Activated CD4-positive, CD25-positive, alpha-beta regulatory T cell treated with anti-CD3 and anti-CD28 coated beads, Interleukin-2, amount 50 U/mL, for 72 hours (primary cell): Measurements from ENCODE around the gene ZNF41.
A peak's percentile ranks its signal among the peaks of the same experiment; 100 is the strongest.
"Not testable (repeated sequence)": the region's sequence is repeated elsewhere in the genome, so short reads cannot be mapped to it uniquely, and the experiment has no call there.

Experiments used
- DNase-seq: peaks from one replicate; pipeline ENCODE4 v3.0.0; 2021

The ZNF41 gene

DNA sequence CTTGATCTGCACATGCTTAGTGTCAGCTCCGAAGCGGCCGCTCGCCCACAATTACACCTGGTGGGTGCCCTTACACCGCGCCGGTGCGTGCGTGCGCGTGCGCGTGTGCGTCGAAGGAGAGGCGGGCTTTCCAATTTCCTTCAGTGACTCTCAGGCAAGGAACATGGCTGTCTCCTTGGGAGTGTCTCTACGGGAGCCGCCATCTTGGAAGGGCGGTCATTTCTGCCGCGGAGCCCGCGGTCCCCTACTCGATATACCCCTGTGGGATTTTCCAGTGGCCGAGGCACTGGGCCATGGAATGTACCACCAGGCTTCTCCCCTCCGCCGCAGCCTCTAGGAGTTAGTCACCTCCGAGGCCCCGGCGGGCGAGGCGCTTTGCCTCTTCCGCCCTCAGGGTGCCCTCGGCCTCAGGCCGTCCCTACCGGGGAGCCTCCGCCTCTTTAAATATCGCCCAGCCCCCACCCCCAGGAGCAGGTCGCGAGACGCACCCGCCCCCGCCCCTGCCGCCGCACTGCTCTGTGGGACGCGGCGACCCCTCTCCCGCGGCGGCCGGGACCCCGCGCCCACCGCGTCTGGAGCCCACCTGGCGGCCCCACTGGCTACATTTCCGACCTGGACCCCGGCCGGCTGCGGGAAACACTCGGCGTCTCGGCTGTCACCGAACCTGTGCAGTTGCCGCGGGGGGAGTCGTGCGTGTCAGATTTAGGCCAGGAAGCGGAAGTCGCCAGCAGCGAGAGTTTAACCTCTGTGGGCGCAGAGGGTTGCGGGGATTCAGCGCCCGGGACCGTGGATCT is at the start of gene ZNF41:
Gene ZNF41, minus strand, starts transcription at position 711 of the 794 bp plus-strand sequence. CDS start 15,741 bp downstream, outside the sequence.
- DNase-seq, result peak; percentile 69

DNA sequence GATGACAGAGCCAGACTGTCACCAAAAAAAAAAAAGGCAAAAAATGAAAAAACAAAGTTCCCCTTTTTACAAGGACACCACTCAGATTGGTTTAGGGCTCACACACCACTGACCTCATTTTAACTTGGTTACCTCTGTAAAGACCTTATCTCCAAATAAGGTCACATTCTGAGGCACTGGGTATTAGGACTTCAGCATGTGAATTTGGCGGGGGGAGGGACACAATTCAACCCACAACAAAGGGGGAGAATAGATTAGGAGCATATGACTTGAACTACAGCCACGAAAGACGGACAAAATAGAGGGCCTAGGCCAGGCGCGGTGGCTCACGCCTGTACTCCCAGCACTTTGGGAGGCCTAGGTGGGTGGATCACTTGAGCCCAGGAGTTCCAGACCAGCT is 47.0 kb upstream of the ZNF41 start:
- DNase-seq, result no peak

GRCh38 chrX:47529548-47529947 is 46.5 kb upstream of the ZNF41 start:
- no peak for DNase-seq

DNA sequence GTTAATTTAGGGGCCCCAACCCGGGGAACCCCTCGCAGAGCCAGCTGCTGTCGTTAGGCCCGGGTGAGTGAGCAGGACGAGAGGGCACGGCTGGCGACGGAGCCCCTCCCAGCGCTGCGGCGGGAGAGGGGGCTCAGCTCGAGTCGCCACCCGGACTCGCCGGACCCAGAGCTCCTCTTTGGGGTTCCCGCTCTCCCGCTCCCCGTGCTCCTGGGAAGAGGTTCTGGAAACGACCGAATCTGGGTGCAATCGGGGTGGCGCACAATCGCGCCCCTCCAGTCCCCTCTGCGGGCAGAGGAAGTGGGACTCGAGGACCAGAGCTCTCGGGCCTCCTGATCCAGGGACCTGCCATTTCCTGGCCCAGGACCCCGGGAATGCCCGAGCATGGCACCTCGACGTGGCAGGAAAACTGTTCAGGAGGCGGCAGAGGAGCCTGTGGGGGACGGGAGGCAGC is 40.7 kb upstream of the ZNF41 start:
- no peak for DNase-seq

- peak; percentile 90 for DNase-seq
These were observed 40.3 kb upstream of the ZNF41 start for GRCh38 chrX:47523297-47523696.

GRCh38 chrX:47518144-47518543 is 35.1 kb upstream of the ZNF41 start:
- no peak for DNase-seq

- DNase-seq, result no peak
These were observed 33.1 kb upstream of the ZNF41 start for GRCh38 chrX:47515941-47516665.

DNA sequence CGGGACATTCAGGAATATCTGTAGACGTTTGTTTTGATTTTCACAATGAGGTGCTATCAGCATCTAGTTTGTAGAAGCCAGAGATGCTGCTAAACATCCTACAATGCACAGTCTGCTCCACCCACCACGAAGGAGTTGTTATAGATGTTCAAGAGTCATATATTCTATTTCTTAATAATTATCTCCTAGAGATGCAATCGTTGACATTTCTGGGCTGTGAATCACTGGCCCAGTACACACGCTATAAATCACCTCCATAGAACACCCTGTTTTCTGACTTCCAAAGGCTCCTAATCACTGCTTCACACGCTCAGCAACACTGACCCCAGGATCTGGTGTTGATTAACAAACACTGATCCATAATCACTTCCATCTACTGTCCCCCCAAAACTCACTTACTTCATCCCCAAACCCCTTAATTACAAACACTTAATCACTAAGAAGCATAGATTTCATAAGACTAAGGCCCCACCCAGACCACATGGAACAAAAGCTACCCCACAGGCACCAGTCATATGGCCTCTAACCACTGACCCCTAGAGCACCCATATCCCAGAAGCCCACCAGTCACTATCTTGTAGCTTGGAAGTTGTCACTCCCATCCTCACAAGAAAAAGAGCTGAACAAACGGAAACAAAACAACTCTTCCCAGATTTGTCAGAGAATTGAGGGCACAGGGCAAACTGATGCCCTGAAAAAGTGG is 31.7 kb upstream of the ZNF41 start:
- DNase-seq, result no peak

- not testable (repeated sequence) for DNase-seq
These were observed 30.3 kb upstream of the ZNF41 start for GRCh38 chrX:47513034-47513965.

GRCh38 chrX:47512383-47512782 is 29.4 kb upstream of the ZNF41 start:
- not testable (repeated sequence) for DNase-seq

DNA sequence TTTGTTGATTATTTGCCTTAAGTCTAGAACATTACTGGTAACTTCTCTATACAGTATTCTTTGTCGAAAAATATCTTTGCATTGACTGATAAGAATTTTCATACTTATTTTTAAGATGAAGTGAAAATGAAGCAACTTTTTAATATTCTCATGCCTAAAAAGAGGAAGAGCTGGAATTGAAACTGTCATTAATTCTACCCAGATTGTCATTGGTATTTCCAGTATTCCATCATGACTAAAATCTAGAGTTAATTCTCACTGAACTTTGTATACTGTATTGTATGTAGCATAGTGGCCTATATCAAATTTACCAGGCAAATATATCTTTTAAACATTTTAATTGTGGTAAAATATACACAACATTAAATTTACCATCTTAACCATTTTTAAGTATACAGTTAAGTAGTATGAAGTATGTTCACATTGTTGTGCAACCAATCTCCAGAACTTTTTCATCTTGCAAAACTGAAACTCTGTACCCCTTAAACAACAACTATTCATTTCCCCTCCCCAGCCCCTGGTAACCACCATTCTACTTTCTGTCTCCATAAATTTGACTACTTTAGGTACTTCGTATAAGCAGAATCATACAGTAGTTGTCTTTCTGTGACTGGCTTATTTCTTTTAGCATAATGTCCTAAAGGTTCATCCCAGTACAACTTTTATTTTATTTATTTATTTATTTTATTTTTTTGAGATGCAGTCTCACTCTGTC is 24.3 kb upstream of the ZNF41 start:
- no peak for DNase-seq

DNA sequence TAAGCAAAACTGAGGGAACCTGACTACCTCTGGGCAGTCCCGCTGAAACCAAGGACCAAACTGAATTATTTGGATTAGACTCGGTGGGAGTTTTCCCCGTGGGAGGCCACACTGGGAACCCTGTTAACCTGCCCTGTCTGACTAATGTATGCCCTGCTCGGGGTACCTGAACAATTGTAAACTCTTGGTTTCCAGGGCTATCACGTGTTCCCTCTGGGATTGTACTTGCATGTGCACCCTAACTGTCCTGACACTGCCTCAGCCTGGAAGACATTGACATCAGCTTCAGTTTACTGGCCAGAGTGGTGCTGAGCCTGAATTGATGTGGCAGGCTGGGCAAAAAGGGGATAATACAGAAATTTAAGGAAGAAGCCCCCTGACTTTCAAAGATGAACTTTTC is 20.1 kb upstream of the ZNF41 start:
- DNase-seq, result no peak

GRCh38 chrX:47502316-47503125 is 19.5 kb upstream of the ZNF41 start:
- DNase-seq, result no peak

GRCh38 chrX:47501226-47502074 is 18.4 kb upstream of the ZNF41 start:
- DNase-seq, result no peak

DNA sequence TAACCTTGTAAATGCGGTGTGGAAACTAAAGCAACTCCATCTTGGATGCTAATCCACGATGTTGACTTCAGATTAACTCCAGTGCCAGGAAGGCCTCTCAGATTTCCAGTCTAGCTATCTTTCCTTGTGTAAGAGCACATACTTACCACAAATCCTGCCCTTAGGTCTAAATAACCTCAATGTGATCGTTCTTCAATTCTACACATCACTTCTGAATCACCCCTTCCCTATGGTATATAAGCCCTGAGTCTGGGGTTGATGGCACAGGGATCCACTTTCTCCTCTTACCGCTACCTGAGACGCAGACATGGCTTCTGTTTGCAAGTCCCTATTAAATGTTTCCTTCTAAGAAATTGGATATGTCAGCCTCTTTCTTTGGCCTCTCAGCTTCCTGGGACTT is 17.5 kb upstream of the ZNF41 start:
- DNase-seq, result no peak

GRCh38 chrX:47499293-47499692 is 16.3 kb upstream of the ZNF41 start:
- no peak for DNase-seq

- no peak for DNase-seq
These were observed 15.4 kb upstream of the ZNF41 start for GRCh38 chrX:47498411-47498810.

- DNase-seq, result no peak
These were observed 14.4 kb upstream of the ZNF41 start for GRCh38 chrX:47497271-47497888.

DNA sequence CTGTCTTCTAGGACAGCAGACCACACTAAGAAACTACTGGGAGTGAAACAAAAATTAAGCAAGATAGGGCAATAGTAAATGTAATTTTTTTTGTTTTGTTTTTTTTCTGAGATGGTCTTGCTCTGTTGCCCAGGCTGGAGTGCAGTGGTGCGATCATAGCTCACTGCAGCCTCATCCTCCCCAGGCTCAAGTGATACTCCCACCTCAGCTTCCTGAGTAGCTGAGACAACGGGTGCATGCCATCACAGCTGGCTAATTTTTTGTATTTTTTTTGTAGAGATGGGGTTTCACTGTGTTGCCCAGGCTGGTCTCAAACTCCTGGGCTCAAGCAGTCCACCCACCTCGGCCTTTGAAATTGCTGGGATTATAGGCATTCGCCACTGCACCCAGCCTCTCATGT is 9.1 kb upstream of the ZNF41 start:
- not testable (repeated sequence) for DNase-seq
